ENCODE data around the gene CFAP410. TPM values are rescaled to one million over a fixed set of nuclear protein-coding genes. Genes with fewer than 3 reads are reported as not detected.

The CFAP410 gene
- total RNA-seq, 6 experiments from 2014 or later: 6.9 to 15.4 (median 13.1) TPM

- Histone ChIP-seq H3K36me3 (no peaks in the 10 kb centered on the region), H3K27me3 (peaks cover 0 to 3% of the 10 kb centered on the region in 2 donors), H3K4me1 (peaks cover 0 to 10% (median 3%) of the 10 kb centered on the region in 4 donors), H3K4me3 (no peak overlapping the region), H3K9me3 (no peaks in the 10 kb centered on the region), H3K27ac (no peak overlapping the region)
- 21% methylated on average over 28 of the region's 113 CpGs for WGBS (ENCODE audit: insufficient coverage, low coverage, low lambda C conversion rate, missing lambda C conversion rate)
- intact Hi-C loops (cut with DNase I): no loop called here
- ATAC-seq: no peak
- TF ChIP-seq POLR2A (IDR thresholded peaks at IDR 0.05) (no peak), CTCF (IDR thresholded peaks at IDR 0.05) (no peak)
- peak in 2 of 3 donors; percentile 45 to 50 for DNase-seq
Observed at GRCh38 chr21:44349847-44350772, 10.9 kb upstream of the CFAP410 start.

GRCh38 chr21:44349416-44349846, 10.2 kb upstream of the CFAP410 start:
- DNase-seq: peak in 1 of 3 donors; percentile 43
- no peak overlapping the region for H3K4me3 ChIP-seq
- TF ChIP-seq CTCF (IDR thresholded peaks at IDR 0.05): no peak
- TF ChIP-seq POLR2A (IDR thresholded peaks at IDR 0.05): no peak
- intact Hi-C loops (cut with DNase I): no loop called here
- H3K36me3 ChIP-seq: no peaks in the 10 kb centered on the region
- H3K9me3 ChIP-seq: no peaks in the 10 kb centered on the region
- peaks cover 0 to 10% (median 3%) of the 10 kb centered on the region in 4 donors for H3K4me1 ChIP-seq
- H3K27ac ChIP-seq: no peak overlapping the region
- WGBS (ENCODE audit: insufficient coverage, low coverage, low lambda C conversion rate, missing lambda C conversion rate): 93% methylated on average over 3 of the region's 12 CpGs
- H3K27me3 ChIP-seq: peaks cover 0 to 3% of the 10 kb centered on the region in 2 donors
- no peak for ATAC-seq

GRCh38 chr21:44348861-44349260, 9.7 kb upstream of the CFAP410 start:
- Histone ChIP-seq H3K27me3 (peaks cover 0 to 3% of the 10 kb centered on the region in 2 donors), H3K4me3 (no peak overlapping the region), H3K36me3 (no peaks in the 10 kb centered on the region), H3K4me1 (peaks cover 0 to 10% (median 3%) of the 10 kb centered on the region in 4 donors), H3K9me3 (no peaks in the 10 kb centered on the region), H3K27ac (no peak overlapping the region)
- no CpG with 5 or more reads among the region's 19 CpGs for WGBS (ENCODE audit: insufficient coverage, low coverage, low lambda C conversion rate, missing lambda C conversion rate)
- DNase-seq (peak in 1 of 3 donors; percentile 49), ATAC-seq (no peak)
- intact Hi-C loops (cut with DNase I): no loop called here
- TF ChIP-seq CTCF (IDR thresholded peaks at IDR 0.05) (no peak), POLR2A (IDR thresholded peaks at IDR 0.05) (no peak)

GRCh38 chr21:44347911-44348451, 8.8 kb upstream of the CFAP410 start:
- TF ChIP-seq POLR2A (IDR thresholded peaks at IDR 0.05): no peak
- no peak for TF ChIP-seq CTCF (IDR thresholded peaks at IDR 0.05)
- 53% methylated on average over 13 of the region's 22 CpGs for WGBS (ENCODE audit: insufficient coverage, low coverage, low lambda C conversion rate, missing lambda C conversion rate)
- H3K9me3 ChIP-seq: no peaks in the 10 kb centered on the region
- no peaks in the 10 kb centered on the region for H3K36me3 ChIP-seq
- H3K4me1 ChIP-seq: peaks cover 0 to 2% (median 0%) of the 10 kb centered on the region in 4 donors
- ATAC-seq: peak in 1 of 4 donors; percentile 3
- intact Hi-C loops (cut with DNase I): no loop called here
- no peak overlapping the region for H3K4me3 ChIP-seq
- peaks cover 0 to 3% of the 10 kb centered on the region in 2 donors for H3K27me3 ChIP-seq
- H3K27ac ChIP-seq: no peak overlapping the region
- peak in 1 of 3 donors; percentile 28 for DNase-seq
